OCI-LY3 (cell line): Measurements from ENCODE around the gene INSIG1.

Experiments
- H2AFZ ChIP-seq: fragments of 200-600, 300-600 bp; shearing (Covaris generic); 2 replicates; pipeline ENCODE4 v1.6.0; 2014; ENCODE audit warnings: antibody characterized with exemption, low read depth, low read length
- H3K27ac ChIP-seq: fragments of 200-600, 300-600 bp; sonication (generic); 2 replicates; pipeline ENCODE4 v1.5.1; 2014; ENCODE audit warnings: mild to moderate bottlenecking, low read length, moderate library complexity, mixed read lengths
- H3K27me3 ChIP-seq: fragments of 200-600, 300-600 bp; sonication (generic); 2 replicates; pipeline ENCODE4 v1.6.1; 2014; ENCODE audit warnings: low read depth, low read length, mixed read lengths
- H3K36me3 ChIP-seq: fragments of 200-600, 300-600 bp; sonication (generic); replicated peaks from 2 replicates; pipeline ENCODE3; 2014; ENCODE audit warnings: low read depth, low read length, mixed read lengths
- H3K4me1 ChIP-seq: fragments of 300-600, 200-600 bp; sonication (generic); 2 replicates; pipeline ENCODE4 v1.6.1; 2014; ENCODE audit warnings: low read length, mixed read lengths
- H3K4me2 ChIP-seq: fragments of 200-600, 300-600 bp; sonication (generic); 2 replicates; pipeline ENCODE4 v1.6.1; 2014; ENCODE audit warnings: low read length, mixed read lengths
- H3K4me3 ChIP-seq: fragments of 300-600, 200-600 bp; sonication (generic); 2 replicates; pipeline ENCODE4 v1.5.1; 2014; ENCODE audit warnings: antibody characterized with exemption, mild to moderate bottlenecking, low read length, moderate library complexity
- H3K79me2 ChIP-seq: fragments of 300-600, 200-600 bp; shearing (Covaris generic); 2 replicates; pipeline ENCODE4 v1.6.1; 2014; ENCODE audit warnings: mild to moderate bottlenecking, low read length, mixed read lengths
- H3K9ac ChIP-seq: fragments of 300-600, 200-600 bp; shearing (Covaris generic); 2 replicates; pipeline ENCODE4 v1.6.0; 2014; ENCODE audit warnings: mild to moderate bottlenecking, low read length, moderate library complexity
- H3K9me3 ChIP-seq: fragments of 200-600, 300-600 bp; shearing (Covaris generic); 2 replicates; pipeline ENCODE4 v1.6.1; 2014; ENCODE audit warnings: low read length, mixed read lengths; ENCODE audit not compliant: insufficient read depth
- H4K20me1 ChIP-seq: fragments of 200-600, 300-600 bp; sonication (generic); 2 replicates; pipeline ENCODE4 v1.6.1; 2016; ENCODE audit warnings: low read length, mixed read lengths; ENCODE audit not compliant: insufficient read depth
- EZH2phosphoT487 ChIP-seq: fragments of 200-600 bp; shearing (Covaris generic); IDR thresholded peaks from 2 replicates; pipeline ENCODE4 v1.6.1; 2018; ENCODE audit warnings: antibody characterized with exemption, mixed run types, low read depth
- TF ChIP-seq, protein P1 (sequence below): fragments of 200-600, 300-600 bp; sonication (generic); IDR thresholded peaks from 2 replicates; pipeline ENCODE4 v1.5.1; 2014; ENCODE audit warnings: antibody characterized with exemption, low read length, low read depth

Gene INSIG1

DNA sequence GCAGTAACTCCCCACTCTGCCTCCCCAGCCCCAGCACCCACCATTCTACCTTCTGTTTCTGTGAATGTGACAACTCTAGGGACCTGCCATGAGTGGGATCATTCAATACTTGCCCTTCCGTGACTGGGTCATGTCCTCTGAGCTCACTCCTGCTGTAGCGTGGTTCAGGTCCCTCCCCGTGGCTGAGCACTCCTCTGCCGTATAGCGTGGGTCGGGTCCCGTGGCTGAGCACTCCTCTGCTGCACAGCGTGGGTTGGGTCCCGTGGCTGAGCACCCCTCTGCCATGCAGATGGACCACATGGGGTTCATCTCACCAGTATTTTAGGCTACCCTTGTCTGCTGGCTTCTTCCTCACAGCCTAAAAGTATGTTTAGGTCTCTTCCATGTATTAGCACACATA, 43.0 kb downstream of the INSIG1 start:
- TF ChIP-seq, protein P1, sequence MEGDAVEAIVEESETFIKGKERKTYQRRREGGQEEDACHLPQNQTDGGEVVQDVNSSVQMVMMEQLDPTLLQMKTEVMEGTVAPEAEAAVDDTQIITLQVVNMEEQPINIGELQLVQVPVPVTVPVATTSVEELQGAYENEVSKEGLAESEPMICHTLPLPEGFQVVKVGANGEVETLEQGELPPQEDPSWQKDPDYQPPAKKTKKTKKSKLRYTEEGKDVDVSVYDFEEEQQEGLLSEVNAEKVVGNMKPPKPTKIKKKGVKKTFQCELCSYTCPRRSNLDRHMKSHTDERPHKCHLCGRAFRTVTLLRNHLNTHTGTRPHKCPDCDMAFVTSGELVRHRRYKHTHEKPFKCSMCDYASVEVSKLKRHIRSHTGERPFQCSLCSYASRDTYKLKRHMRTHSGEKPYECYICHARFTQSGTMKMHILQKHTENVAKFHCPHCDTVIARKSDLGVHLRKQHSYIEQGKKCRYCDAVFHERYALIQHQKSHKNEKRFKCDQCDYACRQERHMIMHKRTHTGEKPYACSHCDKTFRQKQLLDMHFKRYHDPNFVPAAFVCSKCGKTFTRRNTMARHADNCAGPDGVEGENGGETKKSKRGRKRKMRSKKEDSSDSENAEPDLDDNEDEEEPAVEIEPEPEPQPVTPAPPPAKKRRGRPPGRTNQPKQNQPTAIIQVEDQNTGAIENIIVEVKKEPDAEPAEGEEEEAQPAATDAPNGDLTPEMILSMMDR = no peak
- TF ChIP-seq EZH2phosphoT487 = no peak
- no peak overlapping the region for H3K4me2 ChIP-seq
- no peak overlapping the region for H3K9ac ChIP-seq
- peaks cover 50% of the 10 kb centered on the region for H3K4me1 ChIP-seq
- peaks cover 11% of the 10 kb centered on the region for H3K79me2 ChIP-seq
- no peaks in the 10 kb centered on the region for H3K27me3 ChIP-seq
- peaks cover 13% of the 10 kb centered on the region for H3K9me3 ChIP-seq
- H2AFZ ChIP-seq = no peak overlapping the region
- peak overlapping the region; percentile 20; the same call in 1 of the 2 replicates for H3K27ac ChIP-seq
- H4K20me1 ChIP-seq = no peaks in the 10 kb centered on the region
- H3K36me3 ChIP-seq = peaks cover 63% of the 10 kb centered on the region
- H3K4me3 ChIP-seq = no peak overlapping the region

DNA sequence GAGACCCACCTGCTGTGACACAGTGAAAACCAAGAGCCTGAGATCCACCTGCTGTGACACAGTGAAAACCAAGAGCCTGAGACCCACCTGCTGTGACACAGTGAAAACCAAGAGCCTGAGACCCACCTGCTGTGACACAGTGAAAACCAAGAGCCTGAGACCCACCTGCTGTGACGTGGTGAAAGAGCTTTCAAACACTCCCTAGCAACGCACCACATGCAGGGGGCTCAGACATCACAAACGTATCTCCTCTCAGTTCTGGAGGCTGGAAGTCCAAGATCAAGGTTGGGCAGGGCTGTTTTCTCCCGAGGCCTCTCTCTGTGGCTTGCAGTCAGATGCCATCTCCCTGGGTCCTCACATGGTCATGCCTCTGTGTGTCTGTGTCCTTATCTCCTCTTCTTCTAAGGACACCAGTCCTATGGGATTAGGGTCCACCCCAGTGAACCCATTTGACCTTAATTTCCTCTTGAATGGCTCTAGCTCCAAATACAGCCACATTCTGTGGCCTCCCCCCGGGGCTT, 43.8 kb downstream of the INSIG1 start:
- no peak overlapping the region for H3K4me3 ChIP-seq
- TF ChIP-seq, protein P1 = no peak
- TF ChIP-seq EZH2phosphoT487 = no peak
- H3K9me3 ChIP-seq = peaks cover 13% of the 10 kb centered on the region
- no peaks in the 10 kb centered on the region for H4K20me1 ChIP-seq
- H3K4me1 ChIP-seq = peaks cover 52% of the 10 kb centered on the region
- peak overlapping the region; percentile 93 for H3K27ac ChIP-seq
- no peaks in the 10 kb centered on the region for H3K27me3 ChIP-seq
- H2AFZ ChIP-seq = no peak overlapping the region
- no peak overlapping the region; the same call in 1 of the 2 replicates for H3K9ac ChIP-seq
- peaks cover 58% of the 10 kb centered on the region for H3K36me3 ChIP-seq
- H3K4me2 ChIP-seq = no peak overlapping the region
- peaks cover 11% of the 10 kb centered on the region for H3K79me2 ChIP-seq

DNA sequence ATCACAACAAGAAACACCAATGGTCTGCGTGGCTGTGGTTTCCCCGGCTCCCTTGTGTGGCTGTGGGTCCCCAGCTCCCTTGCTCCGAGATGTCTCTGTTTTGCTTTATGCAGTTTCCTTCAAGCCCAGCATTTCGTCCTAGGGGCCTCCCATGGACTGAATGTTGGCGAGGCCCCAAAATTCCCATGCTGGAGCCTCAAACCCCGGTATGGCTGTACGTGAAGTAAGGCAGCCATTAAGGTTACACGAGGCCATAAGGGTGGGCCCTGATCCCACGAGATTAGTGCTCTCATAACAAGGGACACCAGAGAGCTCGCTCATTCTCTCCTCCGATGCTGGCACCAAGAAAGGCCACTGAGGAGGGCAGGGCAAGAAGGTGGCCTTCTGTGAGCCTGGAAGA, 44.6 kb downstream of the INSIG1 start:
- Histone ChIP-seq H3K27ac (peak overlapping the region; percentile 93), H3K4me3 (no peak overlapping the region), H2AFZ (no peak overlapping the region), H3K4me2 (no peak overlapping the region), H3K27me3 (no peaks in the 10 kb centered on the region), H3K79me2 (peaks cover 11% of the 10 kb centered on the region), H3K4me1 (peaks cover 52% of the 10 kb centered on the region), H3K9ac (no peak overlapping the region), H3K9me3 (peaks cover 13% of the 10 kb centered on the region), H3K36me3 (peaks cover 50% of the 10 kb centered on the region), H4K20me1 (no peaks in the 10 kb centered on the region)
- TF ChIP-seq EZH2phosphoT487 = no peak
- TF ChIP-seq, protein P1 = no peak

DNA sequence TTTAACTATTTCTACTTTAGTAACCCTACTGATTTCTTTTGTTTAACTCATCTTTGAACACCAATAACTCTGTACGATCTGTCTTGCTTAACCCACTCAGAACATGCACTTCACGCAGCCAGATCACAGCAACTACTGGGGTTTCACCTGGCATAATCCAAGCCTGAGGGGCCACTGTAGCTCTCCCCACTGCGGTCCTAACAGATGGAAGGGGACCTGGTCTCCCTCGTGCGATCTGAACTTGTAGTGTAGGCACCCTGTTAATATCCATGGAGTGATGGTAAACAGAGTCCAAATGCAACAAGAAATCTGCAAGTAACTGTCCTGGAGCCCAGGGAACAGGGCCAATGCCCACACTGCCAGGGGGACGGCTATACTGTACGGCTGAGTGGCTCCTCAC, 45.5 kb downstream of the INSIG1 start:
- H3K27ac ChIP-seq = peak overlapping the region; percentile 93
- peaks cover 45% of the 10 kb centered on the region for H3K36me3 ChIP-seq
- H3K4me3 ChIP-seq = peak overlapping the region; percentile 10; the same call in 1 of the 2 replicates
- H3K27me3 ChIP-seq = no peaks in the 10 kb centered on the region
- H3K9me3 ChIP-seq = peaks cover 13% of the 10 kb centered on the region
- peak overlapping the region; percentile 18; the same call in 1 of the 2 replicates for H3K4me2 ChIP-seq
- peaks cover 52% of the 10 kb centered on the region for H3K4me1 ChIP-seq
- H2AFZ ChIP-seq = no peak overlapping the region
- TF ChIP-seq, protein P1 = no peak
- TF ChIP-seq EZH2phosphoT487 = no peak
- peak overlapping the region; percentile 70; the same call in 1 of the 2 replicates for H3K9ac ChIP-seq
- H3K79me2 ChIP-seq = peaks cover 11% of the 10 kb centered on the region
- no peaks in the 10 kb centered on the region for H4K20me1 ChIP-seq
